Hematopoietic multipotent progenitor cell treated with erythropoietin and hydrocortisone succinate and interleukin-3 and kit ligand, for 6 days (in vitro differentiated cells): Measurements from ENCODE around the gene GH1.

Source experiments
- DNase-seq: peaks from one replicate; pipeline ENCODE4 v3.0.0-alpha.2; 2015

The GH1 gene

DNA sequence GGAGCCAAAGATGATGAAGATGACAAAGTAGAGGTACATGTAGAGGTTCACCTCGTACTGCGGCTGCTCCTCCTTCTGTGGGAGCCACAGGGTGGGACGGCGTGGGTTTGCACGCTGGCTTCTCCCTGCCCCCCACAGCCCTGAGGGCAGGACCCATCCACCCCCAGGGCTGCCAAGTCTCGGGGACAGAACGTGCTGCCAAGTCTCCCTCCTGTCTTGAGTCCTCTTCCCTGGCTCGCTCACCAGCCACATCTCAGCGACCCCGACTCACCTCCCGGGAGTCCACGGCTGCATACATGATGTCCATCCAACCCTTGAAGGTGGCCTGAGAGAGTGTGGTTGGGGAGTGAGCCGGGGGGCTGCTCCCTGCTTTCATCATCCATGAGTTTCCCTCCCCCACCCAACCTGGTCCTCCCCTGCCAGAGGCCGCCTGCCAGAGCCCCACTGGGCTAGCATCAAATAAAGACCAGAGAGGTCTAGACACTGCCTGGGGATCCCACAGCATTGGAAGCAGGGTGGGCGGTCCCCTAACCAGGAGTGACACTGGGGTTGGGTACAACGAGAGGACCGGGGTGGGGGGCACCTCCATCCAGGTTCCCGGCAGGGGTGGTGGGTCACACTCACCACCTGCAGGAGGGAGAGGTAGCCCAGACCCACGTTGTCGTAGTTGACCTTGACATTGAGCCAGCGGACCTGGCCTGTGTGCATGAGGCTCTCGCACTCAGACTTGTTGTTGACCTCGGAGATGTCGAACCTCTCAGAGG is 26.3 kb upstream of the GH1 start:
- DNase-seq = no peak

DNA sequence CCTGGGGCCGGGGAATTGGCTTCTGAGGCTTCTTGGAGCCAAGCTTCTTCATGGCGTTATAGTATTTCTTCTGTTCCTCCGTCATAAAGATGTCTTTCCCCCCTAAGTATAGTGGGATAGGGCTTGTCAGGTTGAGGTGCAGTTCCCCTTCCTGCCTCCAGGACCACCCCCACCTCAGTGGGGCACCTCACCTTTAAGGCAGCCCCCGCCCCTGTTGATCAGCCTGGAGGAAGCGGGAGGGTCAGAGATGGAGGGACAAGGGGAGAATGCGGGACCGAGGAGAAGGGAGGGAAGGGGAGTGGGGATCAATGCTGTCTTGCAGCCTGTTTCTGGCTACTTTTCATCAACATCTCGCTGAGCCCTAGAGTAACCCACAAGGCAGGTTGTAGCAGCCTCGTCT is 25.1 kb upstream of the GH1 start:
- DNase-seq = no peak

DNA sequence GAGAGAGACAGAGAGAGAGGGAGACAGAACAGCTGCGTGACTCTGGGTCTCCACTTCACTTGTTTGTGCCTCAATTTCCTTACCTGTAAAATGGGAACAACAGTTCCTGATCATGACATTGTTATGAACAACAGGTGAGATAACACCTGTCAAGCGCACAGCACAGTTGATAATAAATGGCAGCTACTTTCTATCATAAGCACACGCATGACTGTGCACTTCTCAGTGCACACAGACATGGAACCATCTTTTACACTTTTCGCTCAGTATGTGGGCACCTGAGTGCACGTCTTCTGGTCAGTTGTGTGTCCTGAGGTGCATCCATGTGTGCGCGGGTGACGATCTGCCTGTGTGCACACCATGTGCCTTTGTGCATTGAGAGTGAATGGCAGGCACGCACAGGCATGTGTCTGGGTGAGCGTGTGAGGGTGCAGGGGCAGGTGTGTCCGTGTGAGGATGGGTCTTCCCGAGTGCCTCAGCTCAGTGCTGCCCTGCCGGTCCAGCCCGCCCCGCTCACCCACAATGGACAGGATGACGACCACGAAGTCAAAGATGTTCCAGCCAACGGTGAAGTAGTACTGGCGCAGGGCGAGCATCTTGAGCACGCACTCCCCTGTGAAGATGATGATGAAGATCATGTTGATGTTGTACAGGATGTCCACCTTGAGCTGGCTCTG is 23.8 kb upstream of the GH1 start:
- no peak for DNase-seq

DNA sequence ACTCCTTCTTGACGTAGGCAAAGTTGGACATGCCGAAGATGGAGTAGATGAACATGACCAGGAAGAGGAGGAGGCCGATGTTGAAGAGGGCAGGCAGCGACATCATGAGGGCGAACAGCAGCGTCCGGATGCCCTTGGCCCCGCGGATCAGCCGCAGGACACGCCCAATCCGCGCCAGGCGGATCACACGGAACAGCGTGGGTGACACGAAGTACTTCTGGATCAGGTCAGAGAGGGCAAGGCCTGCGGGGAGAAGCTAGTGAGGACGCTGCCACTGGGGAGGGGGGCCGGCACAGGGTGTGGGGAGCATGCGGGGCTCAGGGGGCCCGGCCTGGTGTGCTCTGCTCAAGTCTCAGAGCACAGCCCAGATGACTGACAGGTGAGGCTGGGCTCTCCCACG is 23.1 kb upstream of the GH1 start:
- DNase-seq = no peak

DNA sequence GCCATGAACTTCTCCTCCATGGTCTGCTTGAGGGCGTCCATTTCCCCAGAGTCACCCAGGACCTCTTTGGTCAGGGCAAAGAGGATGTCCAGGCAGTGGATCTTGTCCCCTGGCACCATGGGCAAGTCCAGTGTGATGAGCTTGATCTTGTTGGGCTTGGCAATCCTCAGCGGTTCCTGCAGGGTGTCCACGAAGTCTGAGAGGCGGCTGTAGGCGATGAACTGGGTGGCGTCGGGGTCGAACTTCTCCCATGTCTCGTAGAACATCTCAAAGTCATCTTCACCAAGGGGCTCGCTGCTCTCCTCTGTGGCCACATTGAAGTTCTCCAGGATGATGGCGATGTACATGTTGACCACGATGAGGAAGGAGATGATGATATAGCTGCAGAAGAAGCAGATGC is 22.5 kb upstream of the GH1 start:
- no peak for DNase-seq

DNA sequence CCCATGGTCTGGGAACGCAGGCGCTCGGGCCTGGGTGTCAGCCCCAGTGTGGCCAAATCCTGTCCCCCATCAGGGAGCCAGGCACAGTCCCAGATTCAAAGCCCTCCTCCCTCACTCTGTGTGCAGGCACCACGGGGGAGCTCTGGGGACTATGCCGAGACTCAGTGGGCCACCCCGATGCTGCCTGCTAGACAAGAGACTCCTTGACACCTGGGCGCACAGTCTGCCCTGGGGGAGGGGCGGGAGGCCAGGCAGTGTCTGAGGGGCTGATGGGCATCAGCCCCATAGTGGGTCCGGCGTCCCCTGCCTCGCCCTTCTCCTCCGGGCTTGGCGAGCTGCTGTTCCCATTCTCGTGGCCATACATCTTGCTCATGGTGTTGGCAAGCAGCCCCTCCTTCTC is 21.9 kb upstream of the GH1 start:
- no peak for DNase-seq

DNA sequence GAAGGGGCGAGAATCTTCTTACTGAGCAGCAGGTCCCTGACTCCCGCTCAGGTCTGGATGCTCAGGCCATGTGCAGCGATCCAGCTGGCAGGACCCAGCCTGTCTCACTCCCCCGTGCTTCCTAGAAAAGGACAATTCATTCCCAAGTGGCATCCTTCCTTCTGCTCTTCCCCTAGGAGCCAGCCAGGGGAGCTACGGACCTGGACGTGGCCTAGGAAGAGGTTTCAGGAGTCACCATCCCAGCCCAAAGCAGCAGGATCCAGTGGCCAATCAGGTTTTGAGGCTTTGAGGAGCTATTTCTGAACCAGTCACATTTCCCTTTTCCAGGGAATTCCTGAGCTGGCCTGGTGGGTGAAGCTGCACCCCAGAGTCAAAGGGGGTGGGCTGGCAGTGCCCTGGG is 21.2 kb upstream of the GH1 start:
- no peak for DNase-seq

DNA sequence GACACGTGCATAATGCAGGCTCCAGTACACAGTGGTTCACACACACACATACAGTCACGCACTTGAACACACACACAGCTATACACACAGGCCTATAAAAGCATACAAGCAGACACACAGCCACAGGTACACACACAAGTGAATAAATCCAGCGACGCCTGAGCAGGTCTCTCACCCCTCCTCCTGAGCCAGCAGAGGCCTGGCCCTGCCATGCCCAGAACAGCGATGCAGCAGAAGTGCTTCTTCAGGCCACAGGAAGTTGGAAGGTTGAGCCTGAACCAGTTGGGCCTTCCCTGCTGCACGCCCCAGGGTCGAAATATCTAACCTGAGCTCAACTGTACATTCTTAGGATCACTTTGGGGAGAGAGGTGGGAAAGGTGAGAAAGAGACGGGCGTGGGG is 20.8 kb upstream of the GH1 start:
- no peak for DNase-seq

DNA sequence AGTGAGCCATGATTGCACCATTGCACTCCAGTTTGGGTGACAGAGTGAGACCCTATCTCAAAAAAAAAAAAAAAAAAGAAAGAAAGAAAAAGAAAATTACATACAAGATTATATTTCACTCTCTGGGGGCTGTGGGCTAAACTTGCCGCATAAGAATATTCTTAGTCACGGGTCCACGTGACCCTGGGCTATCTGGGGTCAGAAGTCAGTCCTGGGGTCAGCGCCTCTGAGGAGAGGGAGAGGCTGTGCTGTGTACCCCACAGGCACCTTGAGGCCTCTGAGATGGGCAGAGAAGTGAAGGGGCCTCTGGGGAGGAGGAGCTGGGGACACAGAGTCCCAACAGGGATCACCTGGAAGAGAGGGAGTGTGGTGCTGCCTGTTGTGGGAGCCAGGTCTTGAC is 19.3 kb upstream of the GH1 start:
- no peak for DNase-seq

DNA sequence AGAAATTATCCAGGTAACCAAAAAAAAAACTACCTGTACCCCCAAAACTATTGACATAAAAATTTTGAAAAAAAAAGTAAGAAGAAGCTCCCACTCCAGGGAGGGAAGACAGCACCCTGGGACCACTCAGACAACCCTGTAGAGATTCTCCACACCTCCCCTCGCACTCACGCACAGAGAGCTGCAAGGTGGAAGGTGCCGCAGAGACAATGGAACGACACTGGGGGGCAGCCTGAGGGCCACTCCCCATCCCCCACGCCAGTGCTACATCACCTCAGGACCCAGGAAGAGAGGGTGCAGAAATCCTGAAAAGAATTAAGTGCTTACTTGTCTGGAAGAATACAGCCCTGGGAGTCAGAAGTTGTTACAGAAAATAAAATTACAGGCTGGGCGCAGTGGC is 18.7 kb upstream of the GH1 start:
- DNase-seq = no peak

DNA sequence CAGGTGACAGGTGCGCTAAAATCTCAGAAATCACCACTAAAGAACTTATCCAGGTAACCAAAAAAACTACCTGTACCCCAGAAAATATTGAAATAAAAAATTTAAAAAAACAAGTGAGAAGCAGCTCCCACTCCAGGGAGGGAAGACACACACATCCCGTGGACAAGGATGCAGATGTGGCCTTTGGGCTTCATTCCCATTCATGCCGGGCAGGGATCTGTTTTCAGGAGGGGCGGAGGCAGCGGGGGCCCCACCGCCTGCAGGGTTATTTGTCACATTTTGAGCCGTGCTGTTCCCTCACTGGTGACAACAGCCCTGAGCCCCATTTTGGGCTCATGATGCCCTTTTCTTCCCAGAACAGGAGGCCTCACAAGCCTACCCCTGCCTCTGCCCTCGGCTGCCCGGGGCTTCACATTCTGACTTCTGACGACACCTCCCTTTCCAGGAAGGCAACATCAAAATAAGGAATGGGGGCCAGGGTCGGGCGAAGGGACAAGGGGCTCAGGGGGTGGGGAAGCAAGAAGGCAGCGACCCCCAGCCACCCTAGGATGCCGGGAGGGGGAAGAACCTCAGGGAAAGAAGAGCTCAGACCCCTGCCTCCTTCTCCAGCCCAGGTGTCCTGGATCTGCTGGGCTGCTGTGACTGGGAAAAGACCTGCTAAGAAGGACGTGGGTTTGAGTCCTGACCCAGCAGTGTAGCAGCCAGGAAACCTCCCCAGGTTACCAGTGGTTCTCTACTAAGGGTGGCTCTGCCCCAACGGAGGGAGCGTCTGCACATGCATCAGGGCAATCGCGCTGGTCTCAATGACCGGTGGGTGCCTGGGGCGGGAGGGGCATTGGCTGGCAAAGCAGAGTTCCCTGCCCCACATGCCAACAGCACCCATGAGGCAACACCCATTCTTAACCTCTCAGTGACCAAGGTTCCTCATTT is 15.8 kb upstream of the GH1 start:
- DNase-seq = no peak

DNA sequence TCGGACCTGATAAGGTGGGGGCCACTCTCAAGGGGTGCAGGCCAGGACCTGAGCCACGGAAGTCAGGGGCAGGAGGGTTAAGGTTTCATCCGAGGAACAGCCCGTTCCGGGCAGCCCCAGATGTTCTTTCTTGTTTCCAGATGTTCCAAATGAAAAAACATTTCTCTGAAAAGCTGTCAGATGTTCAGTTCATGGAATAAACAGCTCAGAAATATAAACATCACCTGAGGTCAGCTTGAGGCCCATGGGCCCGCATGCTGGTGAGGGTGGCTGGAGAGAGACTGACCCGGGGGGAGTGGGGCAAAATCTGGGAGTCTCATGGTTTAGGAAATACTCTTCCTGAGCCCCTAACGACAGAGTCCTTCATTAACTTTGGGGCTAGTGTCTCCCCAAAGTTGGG is 15.0 kb upstream of the GH1 start:
- no peak for DNase-seq

DNA sequence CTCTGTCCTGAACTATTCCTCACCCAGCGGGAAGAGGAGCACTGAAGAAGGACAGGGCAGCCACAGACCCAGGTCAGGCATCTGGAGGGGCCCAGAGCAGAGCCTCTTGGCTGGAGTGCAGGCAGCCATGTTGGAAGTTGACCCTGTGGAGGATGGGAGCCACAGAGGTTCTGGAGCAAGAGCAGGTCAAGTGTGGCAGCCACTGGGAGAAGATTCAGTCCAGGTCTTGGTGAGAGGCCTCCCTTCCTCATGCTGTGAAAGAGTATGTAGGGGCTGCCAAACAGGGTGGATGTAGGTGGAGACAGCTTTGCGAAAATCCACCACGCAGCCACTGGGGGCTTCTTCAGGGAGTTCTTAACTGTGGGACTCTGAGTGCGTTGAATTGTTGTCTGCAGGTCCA is 14.1 kb upstream of the GH1 start:
- no peak for DNase-seq

DNA sequence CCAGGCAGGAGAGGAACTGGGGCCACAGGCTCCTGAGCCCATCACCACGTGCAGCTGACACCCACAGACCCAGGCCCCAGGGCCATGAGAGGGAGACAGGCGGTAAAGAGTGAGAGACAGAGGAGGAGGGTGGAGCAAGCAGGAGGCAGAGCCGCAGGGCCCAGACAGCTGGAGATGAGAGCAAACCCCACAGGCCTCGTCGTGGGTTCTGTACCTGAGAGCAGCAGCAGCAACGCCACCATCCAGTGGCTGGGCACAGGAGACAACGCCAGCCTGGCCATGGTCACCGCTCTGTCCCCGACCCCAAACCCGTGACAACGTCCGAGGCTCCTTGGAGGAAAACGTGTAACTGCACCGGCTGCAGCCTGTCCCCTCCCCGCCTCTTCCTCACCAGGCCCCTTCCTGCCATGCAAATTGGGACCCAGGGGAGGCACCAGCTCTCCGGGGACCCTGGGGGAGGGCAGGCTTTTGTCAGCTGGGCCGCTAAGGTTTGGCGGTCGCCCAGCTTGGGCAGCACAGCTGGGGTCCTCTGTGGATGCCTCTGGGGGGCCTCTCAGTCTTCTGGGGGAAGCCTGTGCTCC is 13.4 kb upstream of the GH1 start, which contains the start of gene CD79B:
TSS of gene CD79B (minus strand) at position 351 of the 581 bp plus-strand sequence. CDS start at position 281, 70 bp downstream.
- no peak for DNase-seq

DNA sequence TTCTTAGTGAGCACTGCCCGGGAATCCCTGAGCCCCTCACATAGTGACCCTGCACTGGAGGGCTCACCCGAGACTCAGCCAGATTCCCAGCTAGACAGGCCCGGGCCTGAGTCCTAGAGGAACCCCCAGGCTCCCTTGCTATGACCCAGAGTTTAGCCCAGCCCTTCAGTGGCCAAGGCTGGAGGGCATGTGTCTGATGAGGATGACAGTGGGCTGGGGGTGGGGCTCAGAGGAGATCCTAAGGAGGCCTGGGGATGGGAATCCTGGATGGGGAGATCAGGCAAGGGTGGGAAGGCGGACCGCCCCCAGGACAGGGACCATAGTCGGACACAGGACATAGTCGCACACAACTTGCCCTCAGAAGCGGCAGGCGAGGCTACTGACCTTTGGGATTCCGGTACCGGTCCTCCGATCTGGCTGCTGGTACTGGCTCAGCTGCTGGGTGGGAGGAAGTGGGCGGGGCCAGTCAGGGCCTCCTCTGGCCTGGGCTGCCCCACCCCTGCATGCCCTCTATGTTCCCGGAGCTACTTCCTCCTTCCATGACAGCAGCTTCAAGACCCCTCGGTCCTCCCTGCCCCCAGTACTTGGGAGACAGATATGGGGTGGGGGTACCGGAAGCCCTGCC is 12.4 kb upstream of the GH1 start:
- peak; percentile 71 for DNase-seq

DNA sequence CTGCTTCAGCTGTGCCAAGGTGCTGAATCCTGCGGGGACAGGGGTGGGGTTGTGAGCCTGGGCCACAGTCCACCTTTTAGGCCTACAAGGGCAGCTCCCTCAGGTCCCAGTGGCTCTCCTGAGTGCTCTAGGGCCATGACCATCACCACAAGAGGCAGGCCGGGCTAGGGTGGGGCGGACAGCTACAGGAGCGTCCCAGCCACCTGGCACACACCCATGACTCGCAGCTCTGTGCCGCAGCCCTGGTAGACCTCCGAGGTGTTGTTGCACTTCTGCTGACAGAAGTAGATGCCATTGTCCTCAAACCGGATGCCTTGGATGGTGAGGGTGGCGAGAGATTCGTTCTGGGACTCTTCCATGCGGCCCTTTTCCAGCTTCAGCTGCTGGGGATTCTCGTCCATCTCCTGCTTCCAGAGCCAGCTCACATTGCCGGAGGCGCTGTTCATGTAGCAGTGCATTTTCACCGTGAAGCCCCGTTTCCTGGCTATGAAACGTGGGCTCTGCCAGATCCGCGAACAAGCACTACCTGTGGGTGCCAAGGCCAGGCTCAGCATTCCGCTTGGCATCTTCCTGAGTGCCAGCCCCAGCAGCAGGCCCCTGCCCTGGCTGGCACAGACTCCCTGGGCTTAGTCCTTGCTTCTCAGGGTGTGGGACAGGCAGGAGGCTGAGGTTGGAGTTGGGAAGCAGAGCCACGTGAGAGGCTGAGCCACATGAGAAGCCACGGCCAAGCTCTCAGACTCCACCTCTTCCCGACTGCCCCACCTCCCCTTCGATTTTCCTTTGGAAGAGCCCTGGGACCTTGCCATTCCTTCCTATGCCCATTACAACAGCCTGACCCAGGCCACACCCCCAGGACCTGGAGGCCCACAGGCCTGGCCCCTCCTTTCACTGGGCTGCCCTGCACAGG is 11.5 kb upstream of the GH1 start:
- no peak for DNase-seq

DNA sequence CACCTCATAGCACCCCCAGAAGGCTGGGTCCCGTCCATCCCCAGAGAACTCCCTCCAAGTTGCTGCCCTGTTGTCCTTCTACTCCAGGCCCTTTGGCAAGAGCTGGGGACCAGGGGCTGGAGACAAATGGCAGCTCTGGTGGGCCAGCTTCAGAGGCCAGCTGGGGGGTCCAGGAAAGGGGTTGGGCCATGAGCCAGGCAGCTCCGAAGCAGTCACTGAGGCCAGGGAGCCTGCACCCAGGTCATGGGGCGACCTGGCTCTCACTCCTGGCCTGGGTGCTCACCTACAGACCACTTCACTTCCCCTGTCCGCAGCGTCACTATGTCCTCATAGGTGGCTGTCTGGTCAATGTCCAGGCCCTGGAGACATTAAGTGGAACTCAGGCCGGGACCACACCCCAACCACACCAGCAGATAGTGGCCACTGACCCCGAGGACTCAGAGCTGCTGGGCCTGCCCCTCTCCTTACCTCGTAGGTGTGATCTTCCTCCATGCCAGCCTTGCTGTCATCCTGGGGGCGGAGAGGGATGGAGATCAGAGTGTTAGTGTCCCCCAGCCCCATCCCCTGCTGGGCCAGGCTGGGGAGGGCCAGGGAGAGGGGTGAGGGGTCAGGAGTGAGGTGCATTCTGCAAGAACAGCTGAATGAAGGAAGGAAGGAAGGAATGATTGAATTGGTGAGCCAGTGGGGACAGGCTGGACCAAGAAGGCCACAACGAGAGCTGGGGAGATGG is 10.5 kb upstream of the GH1 start:
- DNase-seq = no peak

DNA sequence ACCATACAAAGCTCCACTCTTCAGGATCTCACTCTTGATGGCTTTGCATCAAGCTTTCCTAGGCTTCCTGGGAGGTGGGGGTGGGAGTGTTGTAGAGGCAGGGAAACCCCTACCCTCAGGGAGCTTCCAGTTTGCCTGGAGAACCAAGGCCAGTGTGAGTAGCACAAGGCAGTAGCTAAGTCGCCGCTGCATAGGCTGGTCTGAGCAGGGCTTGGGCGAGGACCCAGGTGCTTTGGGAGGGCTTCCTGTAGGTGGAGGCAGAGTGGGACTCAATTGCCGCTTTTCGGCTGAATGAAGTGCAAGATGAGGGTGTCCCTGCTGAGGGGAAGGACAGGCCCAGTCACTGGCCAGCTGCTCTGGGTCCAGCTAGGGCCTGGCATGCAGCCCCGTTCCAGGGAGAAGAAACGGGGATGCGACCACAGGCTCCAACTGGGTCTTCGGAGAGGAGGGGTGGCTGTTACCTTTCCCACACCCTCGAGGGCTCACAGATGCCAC is 9.6 kb upstream of the GH1 start:
- no peak for DNase-seq

DNA sequence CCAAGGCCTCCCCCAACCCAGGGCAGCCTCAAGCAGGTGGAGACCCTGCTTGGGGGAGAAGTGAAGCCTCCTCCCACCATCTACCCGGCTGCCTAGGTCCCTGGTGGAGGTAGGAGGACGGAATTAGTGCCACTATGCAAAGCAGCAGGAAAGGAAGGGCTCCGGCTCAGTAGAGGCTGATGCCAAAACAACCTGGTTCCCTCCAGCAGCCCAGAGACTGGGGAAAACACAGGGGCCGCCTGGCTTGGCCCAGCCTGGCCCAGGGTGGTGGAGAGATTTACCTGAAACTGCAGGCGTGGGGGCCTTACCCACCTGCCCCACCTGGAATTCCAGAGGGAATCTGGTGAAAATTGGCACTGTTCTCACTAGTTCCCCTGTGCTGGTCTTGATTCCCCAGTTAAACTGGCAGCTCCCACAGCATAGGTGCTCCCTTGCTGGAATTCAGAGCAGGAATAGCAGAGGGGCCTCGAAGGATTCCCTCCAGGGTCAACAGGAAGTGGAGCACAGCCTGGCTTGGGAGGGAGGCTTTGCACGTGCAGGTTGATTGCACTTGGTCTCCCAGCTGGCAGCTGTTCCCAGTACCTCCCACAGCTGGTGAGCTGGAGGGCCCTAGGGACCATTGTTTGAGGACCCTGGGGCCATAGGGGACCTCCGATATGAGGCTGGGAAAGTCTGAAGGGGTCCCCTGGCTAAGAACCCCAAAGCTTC is 9.0 kb upstream of the GH1 start:
- DNase-seq = no peak

DNA sequence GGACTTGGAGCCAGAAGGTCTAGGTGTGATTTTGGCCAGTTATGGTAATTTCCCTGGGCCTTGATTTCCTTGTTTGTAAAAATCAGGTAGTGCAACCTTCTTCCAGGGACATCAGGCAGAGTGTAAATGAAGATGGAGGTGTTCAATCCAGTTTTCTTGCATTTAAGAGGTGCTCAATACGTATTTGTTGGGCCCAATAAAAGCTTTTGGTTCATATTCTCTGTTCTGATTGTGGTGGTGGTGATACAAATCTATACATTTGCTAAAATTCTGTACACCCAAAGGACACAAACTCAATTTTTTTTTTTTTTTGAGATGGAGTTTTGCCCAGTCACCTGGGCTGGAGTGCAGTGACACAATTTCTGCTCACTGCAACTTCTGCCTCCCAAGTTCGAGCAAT is 7.5 kb upstream of the GH1 start:
- DNase-seq = no peak
